Left lung (tissue), 10 donors: Measurements from ENCODE around the gene TMCC3. TPM values are rescaled to one million over a fixed set of nuclear protein-coding genes. Genes with fewer than 3 reads are reported as not detected.

Experiments
- ATAC-seq: fragments of 200-7000 bp; cut with Tn5 transposase; one replicate; pipeline ENCODE4 v1.9.1; 2020; ENCODE audit warnings: moderate library complexity
- DNase-seq, 4 donors: peaks; one replicate each; pipeline ENCODE4 v3.0.0-alpha.2; 2013 to 2020
- H3K27ac ChIP-seq, 2 donors: fragments of 200-600 bp; sonication (generic) in 1 of 2; one replicate each; pipeline versions ENCODE4 v1.5.0 to v1.8.0; 2020 to 2021
- H3K27me3 ChIP-seq, 2 donors: fragments of 200-600 bp; sonication (generic) in 1 of 2; one replicate each; pipeline versions ENCODE4 v1.5.0 to v1.8.0; 2020 to 2021
- H3K36me3 ChIP-seq, 2 donors: fragments of 200-600 bp; sonication (generic) in 1 of 2; one replicate each; pipeline versions ENCODE4 v1.5.0 to v1.8.0; 2020 to 2021
- H3K4me1 ChIP-seq, 2 donors: fragments of 200-600 bp; one replicate each; pipeline ENCODE4 v1.8.0; 2021
- H3K4me3 ChIP-seq, 2 donors: fragments of 200-600 bp; sonication (generic) in 1 of 2; one replicate each; pipeline versions ENCODE4 v1.5.0 to v1.8.0; 2020 to 2021; ENCODE audit warnings: mild to moderate bottlenecking in 1 of 2
- H3K9me3 ChIP-seq, 2 donors: fragments of 200-600 bp; sonication (generic) in 1 of 2; one replicate each; pipeline versions ENCODE4 v1.5.0 to v1.8.0; 2020 to 2021
- CTCF ChIP-seq, 2 donors: fragments of 200-600 bp; sonication (generic) in 1 of 2; IDR thresholded peaks; one replicate each; pipeline versions ENCODE4 v1.5.0 to v1.8.0; 2021; ENCODE audit warnings: antibody characterized with exemption in 2 of 2
- intact Hi-C, 2 donors: fragments of 100-400 bp; cut with DNase I; formaldehyde crosslinking; loops; one replicate each; pipeline versions ENCODE4 v1.11.2 to v1.14.2; 2022
- polyA plus RNA-seq, 6 donors: library from polyadenylated mRNA; unstranded; fragments of 120-200 nt; gene quantifications; one replicate each; pipeline ENCODE4 v1.2.1, GENCODE V29; 2013; ENCODE audit not compliant: insufficient read length in 6 of 6
- total RNA-seq, 2 donors: library from RNA; stranded (reverse); fragmentation: NEBNext Ultra II Directional; extraction: Animal tissue kit (Norgen Biotek cat#: 25700); gene quantifications; one replicate each; pipeline ENCODE4 v1.2.1, GENCODE V29; 2021
- donor health status: DM: no; HTN: yes; CAD: no.
- donor health status: DM: no; HTN: no; CAD: no.

The TMCC3 gene
- total and polyA plus RNA-seq, 8 donors, result 3.7 to 11.4 (median 6.8) TPM

GRCh38 chr12:94678379-94678778, 28.0 kb upstream of the TMCC3 start:
- H3K4me1 ChIP-seq, result peaks cover 5 to 48% of the 10 kb centered on the region in 2 donors
- no peak for ATAC-seq
- no peaks in the 10 kb centered on the region for H3K9me3 ChIP-seq
- no peaks in the 10 kb centered on the region for H3K36me3 ChIP-seq
- no peak for TF ChIP-seq CTCF (IDR thresholded peaks at IDR 0.05)
- no peak overlapping the region for H3K4me3 ChIP-seq
- intact Hi-C loops, result no loop called here
- DNase-seq, result peak in 1 of 4 donors; percentile 35
- no peaks in the 10 kb centered on the region for H3K27me3 ChIP-seq
- no peak overlapping the region for H3K27ac ChIP-seq

- Histone ChIP-seq H3K9me3 (no peaks in the 10 kb centered on the region), H3K27me3 (no peaks in the 10 kb centered on the region), H3K27ac (peak overlapping the region in 1 of 2 donors; percentile 92), H3K4me1 (peaks cover 5 to 48% of the 10 kb centered on the region in 2 donors), H3K36me3 (no peaks in the 10 kb centered on the region), H3K4me3 (no peak overlapping the region)
- ATAC-seq, result peak; percentile 33
- TF ChIP-seq CTCF (IDR thresholded peaks at IDR 0.05), result no peak
- DNase-seq, result peak in 1 of 4 donors; percentile 34
- intact Hi-C loops, result no loop called here
Measured at GRCh38 chr12:94677778-94678177, 27.4 kb upstream of the TMCC3 start.

GRCh38 chr12:94676922-94677321, 26.6 kb upstream of the TMCC3 start:
- DNase-seq (no peak), ATAC-seq (peak; percentile 44)
- peak overlapping the region; percentile 63 to 92 for H3K27ac ChIP-seq
- H3K36me3 ChIP-seq, result no peaks in the 10 kb centered on the region
- no peaks in the 10 kb centered on the region for H3K27me3 ChIP-seq
- intact Hi-C loops, result no loop called here
- peaks cover 5 to 48% of the 10 kb centered on the region in 2 donors for H3K4me1 ChIP-seq
- H3K4me3 ChIP-seq, result no peak overlapping the region
- no peaks in the 10 kb centered on the region for H3K9me3 ChIP-seq
- TF ChIP-seq CTCF (IDR thresholded peaks at IDR 0.05), result no peak

- no peaks in the 10 kb centered on the region for H3K9me3 ChIP-seq
- no peak for TF ChIP-seq CTCF (IDR thresholded peaks at IDR 0.05)
- intact Hi-C loops, result no loop called here
- ATAC-seq (peak; percentile 82), DNase-seq (peak in 2 of 4 donors; percentile 55 to 59)
- peaks cover 5 to 48% of the 10 kb centered on the region in 2 donors for H3K4me1 ChIP-seq
- H3K36me3 ChIP-seq, result no peaks in the 10 kb centered on the region
- H3K27ac ChIP-seq, result peak overlapping the region; percentile 63 to 92
- H3K27me3 ChIP-seq, result no peaks in the 10 kb centered on the region
- no peak overlapping the region for H3K4me3 ChIP-seq
Measured at GRCh38 chr12:94676031-94676641, 25.8 kb upstream of the TMCC3 start.

- no peaks in the 10 kb centered on the region for H3K9me3 ChIP-seq
- no peak overlapping the region for H3K4me3 ChIP-seq
- H3K27ac ChIP-seq, result peak overlapping the region in 1 of 2 donors; percentile 92
- no peak for TF ChIP-seq CTCF (IDR thresholded peaks at IDR 0.05)
- H3K36me3 ChIP-seq, result no peaks in the 10 kb centered on the region
- intact Hi-C loops, result no loop called here
- ATAC-seq, result peak; percentile 65
- peaks cover 5 to 48% of the 10 kb centered on the region in 2 donors for H3K4me1 ChIP-seq
- H3K27me3 ChIP-seq, result no peaks in the 10 kb centered on the region
- DNase-seq, result peak in 2 of 4 donors; percentile 69 to 73
Measured at GRCh38 chr12:94674835-94675234, 24.5 kb upstream of the TMCC3 start.
